Astrocyte of the cerebellum (primary cell): Measurements from ENCODE around the gene CGN.

Experiments used
- DNase-seq: peaks from one replicate; pipeline ENCODE4 v3.0.0-alpha.2; 2011; ENCODE audit warnings: low read depth
- H3K4me3 ChIP-seq: 2 replicates; pipeline ENCODE4 v1.5.1; 2011; ENCODE audit warnings: mild to moderate bottlenecking, low read depth, low read length, moderate library complexity
- in situ Hi-C: cut with HindIII; loops from 2 replicates; pipeline ENCODE4 v1.10.0; 2017; ENCODE audit warnings: low sequenced_read_pairs
- TF ChIP-seq, protein P1 (sequence below): IDR thresholded peaks from 2 replicates; pipeline ENCODE4 v1.5.1; 2012; ENCODE audit warnings: low read length, low read depth, moderate library complexity, mild to moderate bottlenecking; ENCODE audit errors: missing control alignments

The CGN gene

DNA sequence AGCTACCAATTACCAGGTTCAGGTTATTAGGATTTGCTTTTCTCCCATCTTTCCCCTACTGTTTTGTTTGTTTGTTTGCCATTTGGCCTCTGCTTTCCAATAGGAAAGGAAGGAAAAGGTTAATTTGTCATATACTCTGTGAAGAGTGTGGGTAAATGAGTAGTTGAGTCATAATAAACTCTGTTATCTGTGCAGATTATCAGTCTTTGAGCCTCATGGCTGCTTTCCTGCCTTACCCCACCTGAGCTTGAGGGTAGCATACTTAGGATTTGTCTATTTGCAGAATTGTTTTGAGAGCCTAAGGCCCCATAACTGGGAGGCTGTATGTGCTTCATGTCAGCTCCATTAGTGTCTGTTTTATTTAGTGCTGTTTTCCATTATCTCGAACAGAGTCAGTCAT is 67.8 kb downstream of the CGN start:
- in situ Hi-C loops: no loop called here
- TF ChIP-seq, protein P1, sequence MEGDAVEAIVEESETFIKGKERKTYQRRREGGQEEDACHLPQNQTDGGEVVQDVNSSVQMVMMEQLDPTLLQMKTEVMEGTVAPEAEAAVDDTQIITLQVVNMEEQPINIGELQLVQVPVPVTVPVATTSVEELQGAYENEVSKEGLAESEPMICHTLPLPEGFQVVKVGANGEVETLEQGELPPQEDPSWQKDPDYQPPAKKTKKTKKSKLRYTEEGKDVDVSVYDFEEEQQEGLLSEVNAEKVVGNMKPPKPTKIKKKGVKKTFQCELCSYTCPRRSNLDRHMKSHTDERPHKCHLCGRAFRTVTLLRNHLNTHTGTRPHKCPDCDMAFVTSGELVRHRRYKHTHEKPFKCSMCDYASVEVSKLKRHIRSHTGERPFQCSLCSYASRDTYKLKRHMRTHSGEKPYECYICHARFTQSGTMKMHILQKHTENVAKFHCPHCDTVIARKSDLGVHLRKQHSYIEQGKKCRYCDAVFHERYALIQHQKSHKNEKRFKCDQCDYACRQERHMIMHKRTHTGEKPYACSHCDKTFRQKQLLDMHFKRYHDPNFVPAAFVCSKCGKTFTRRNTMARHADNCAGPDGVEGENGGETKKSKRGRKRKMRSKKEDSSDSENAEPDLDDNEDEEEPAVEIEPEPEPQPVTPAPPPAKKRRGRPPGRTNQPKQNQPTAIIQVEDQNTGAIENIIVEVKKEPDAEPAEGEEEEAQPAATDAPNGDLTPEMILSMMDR: no peak
- DNase-seq: no peak
- H3K4me3 ChIP-seq: no peak overlapping the region

DNA sequence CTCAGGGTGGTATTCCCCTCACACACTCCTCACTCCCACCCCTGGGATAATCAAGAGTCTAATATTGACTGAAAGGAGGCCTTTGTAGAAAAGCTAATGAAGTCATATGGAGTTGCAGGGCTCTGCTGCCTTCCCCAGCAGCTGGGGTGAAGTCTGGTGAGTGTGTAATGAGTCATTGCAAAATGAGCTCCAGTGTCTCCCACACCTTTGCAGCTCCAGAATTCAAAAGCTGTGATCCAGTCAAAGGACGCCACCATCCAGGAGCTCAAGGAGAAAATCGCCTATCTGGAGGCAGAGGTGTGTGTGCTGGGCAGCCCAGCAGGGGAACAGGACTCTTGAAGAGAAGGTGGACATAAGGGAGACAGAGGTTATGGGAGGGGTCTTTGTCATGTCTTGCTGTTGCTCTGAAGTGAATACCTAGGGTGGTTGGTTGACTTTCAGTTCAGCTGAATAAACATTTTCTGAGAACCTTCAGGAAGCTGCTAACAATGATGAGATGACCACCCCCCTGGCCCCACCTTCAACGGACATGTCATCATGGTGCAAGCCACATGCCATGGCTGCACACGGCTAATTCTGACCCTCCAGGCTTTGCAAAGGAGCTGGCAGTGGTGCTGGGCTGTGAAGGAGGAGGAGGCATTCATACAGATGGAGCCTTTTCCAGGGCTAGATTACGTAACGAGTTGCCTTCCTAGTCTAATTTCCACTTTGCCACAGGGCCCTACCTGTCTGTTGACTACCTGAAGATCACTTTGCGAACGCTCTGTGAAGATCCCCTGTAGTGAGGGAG is 68.4 kb downstream of the CGN start:
- TF ChIP-seq, protein P1: no peak
- in situ Hi-C loops: loop anchor here (5.0 kb wide), 1 partner anchor 42 kb away; no protein-coding TSS in a partner anchor
- no peak overlapping the region for H3K4me3 ChIP-seq
- no peak for DNase-seq

DNA sequence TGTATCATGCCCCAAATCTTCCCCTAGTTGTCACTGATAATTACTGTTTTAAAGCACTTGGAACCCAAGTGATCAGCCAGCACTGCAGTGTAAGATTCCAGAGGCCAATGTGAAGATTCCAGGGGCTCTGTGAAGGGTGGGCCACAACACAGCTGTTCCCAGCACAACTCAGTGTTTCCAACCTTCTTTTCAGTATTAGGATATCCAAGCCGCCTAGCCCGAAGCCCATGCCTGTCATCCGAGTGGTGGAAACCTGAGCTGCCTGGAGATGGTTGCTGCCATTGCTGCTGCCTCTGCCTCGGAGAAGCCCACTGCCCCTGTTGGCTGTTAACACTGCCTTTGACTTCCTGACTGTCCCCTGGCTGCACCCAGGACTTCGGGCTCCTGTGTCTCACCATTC is 70.3 kb downstream of the CGN start:
- DNase-seq: no peak
- TF ChIP-seq, protein P1: no peak
- no peak overlapping the region for H3K4me3 ChIP-seq
- in situ Hi-C loops: loop anchor here (5.0 kb wide), 1 partner anchor 44 kb away; no protein-coding TSS in a partner anchor

DNA sequence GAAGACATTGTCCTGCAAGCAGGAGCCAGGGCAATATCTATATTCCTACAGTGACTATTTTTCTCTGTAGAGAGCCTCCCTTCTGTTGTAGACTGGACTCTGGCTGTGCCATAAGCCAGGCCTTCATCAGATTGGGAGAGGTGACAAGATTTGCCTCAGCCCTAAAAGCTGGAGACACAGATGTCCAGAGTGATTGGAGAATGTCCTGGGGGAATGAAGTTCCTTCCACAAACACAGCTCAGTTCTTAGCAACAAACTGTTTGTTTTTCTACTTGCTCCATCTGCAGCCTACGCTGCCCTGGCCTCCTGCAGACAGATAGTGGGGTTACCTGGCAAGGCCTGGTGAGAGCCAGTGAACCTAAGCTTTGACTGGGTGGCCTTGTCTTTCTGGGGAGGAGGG is 70.7 kb downstream of the CGN start:
- in situ Hi-C loops: loop anchor here (5.0 kb wide), 1 partner anchor 45 kb away; no protein-coding TSS in a partner anchor
- DNase-seq: no peak
- TF ChIP-seq, protein P1: no peak
- no peak overlapping the region for H3K4me3 ChIP-seq

DNA sequence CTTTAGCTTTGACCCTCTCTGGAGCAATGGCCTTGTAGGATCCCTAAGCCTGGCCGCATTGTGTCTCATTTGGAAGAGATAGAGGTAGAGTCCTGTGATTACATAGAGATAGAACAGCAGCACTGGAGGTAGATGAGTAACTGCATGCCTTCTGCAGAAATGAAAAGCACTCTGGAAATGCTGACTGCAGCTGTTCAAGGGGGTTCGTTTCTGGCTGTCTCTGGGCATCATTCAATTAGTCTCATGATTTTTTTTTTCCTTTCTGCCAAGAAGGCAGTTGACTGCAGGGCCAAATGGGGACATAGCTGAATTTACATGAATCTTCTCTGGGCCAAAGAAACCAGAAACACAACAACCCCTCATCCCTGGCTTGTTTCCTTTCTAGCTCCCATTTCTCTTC is 72.6 kb downstream of the CGN start:
- DNase-seq: no peak
- no peak overlapping the region for H3K4me3 ChIP-seq
- in situ Hi-C loops: loop anchor here (5.0 kb wide), 1 partner anchor 46 kb away; no protein-coding TSS in a partner anchor
- TF ChIP-seq, protein P1: no peak

DNA sequence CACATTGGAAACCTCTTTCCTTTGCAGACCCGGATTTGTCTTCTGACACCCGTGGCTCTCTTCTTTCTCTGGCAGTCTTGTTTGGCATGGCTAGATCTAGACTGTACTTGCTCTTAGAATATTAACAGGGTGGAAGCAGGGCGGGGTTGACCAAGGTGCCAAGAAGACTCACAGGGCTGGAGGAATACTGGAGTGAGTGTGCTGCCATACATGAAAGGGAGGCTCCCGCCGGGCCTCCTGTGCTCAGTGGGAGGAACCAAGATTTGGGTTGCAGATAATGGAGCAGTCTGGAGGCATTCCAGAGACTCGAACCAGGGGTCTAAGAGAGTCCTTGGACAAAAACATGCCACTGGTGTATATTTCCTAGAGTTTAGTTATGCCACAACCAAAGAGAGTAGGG is 73.1 kb downstream of the CGN start:
- TF ChIP-seq, protein P1: no peak
- no peak overlapping the region for H3K4me3 ChIP-seq
- DNase-seq: no peak
- in situ Hi-C loops: loop anchor here (5.0 kb wide), 1 partner anchor 47 kb away; no protein-coding TSS in a partner anchor
